ENCODE data around the gene AEBP2.
"Not testable (repeated sequence)": the region's sequence is repeated elsewhere in the genome, so short reads cannot be mapped to it uniquely, and the experiment has no call there.

AEBP2 gene

GRCh38 chr12:19451196-19451595 lies 11.9 kb downstream of the AEBP2 start:
- no peaks in the 10 kb centered on the region for H3K27me3 ChIP-seq
- H3K4me3 ChIP-seq, result no peak overlapping the region
- peaks cover 33% of the 10 kb centered on the region for H3K9me3 ChIP-seq
- H4K20me1 ChIP-seq, result peaks cover 100% of the 10 kb centered on the region
- H3K4me1 ChIP-seq, result no peaks in the 10 kb centered on the region
- TF ChIP-seq Cebpa-rat (IDR thresholded peaks at IDR 0.05), result no peak
- no peak overlapping the region for H3K27ac ChIP-seq
- no peak overlapping the region for H3K9ac ChIP-seq
- no peak overlapping the region for H3K4me2 ChIP-seq
- peaks cover 60% of the 10 kb centered on the region for H3K36me3 ChIP-seq

- H3K4me3 ChIP-seq, result no peak overlapping the region
- H3K27ac ChIP-seq, result no peak overlapping the region
- H3K9me3 ChIP-seq, result peaks cover 37% of the 10 kb centered on the region
- no peak overlapping the region for H3K9ac ChIP-seq
- peaks cover 63% of the 10 kb centered on the region for H3K36me3 ChIP-seq
- H3K4me2 ChIP-seq, result no peak overlapping the region
- no peak for TF ChIP-seq Cebpa-rat (IDR thresholded peaks at IDR 0.05)
- H3K27me3 ChIP-seq, result no peaks in the 10 kb centered on the region
- H4K20me1 ChIP-seq, result peaks cover 100% of the 10 kb centered on the region
- H3K4me1 ChIP-seq, result no peaks in the 10 kb centered on the region
These were observed 14.7 kb downstream of the AEBP2 start for GRCh38 chr12:19453961-19454360.

- Histone ChIP-seq H3K27me3 (no peaks in the 10 kb centered on the region), H3K4me1 (no peaks in the 10 kb centered on the region), H3K9ac (no peak overlapping the region), H3K4me3 (no peak overlapping the region), H3K36me3 (peaks cover 65% of the 10 kb centered on the region), H4K20me1 (peaks cover 100% of the 10 kb centered on the region), H3K4me2 (no peak overlapping the region), H3K27ac (no peak overlapping the region), H3K9me3 (peaks cover 37% of the 10 kb centered on the region)
- no peak for TF ChIP-seq Cebpa-rat (IDR thresholded peaks at IDR 0.05)
These were observed 15.5 kb downstream of the AEBP2 start for GRCh38 chr12:19454837-19455236.

- no peak overlapping the region for H3K4me2 ChIP-seq
- H3K27ac ChIP-seq, result no peak overlapping the region
- H3K9me3 ChIP-seq, result peaks cover 37% of the 10 kb centered on the region
- no peak for TF ChIP-seq Cebpa-rat (IDR thresholded peaks at IDR 0.05)
- no peak overlapping the region for H3K9ac ChIP-seq
- no peaks in the 10 kb centered on the region for H3K4me1 ChIP-seq
- H3K4me3 ChIP-seq, result no peak overlapping the region
- H4K20me1 ChIP-seq, result peaks cover 100% of the 10 kb centered on the region
- H3K27me3 ChIP-seq, result no peaks in the 10 kb centered on the region
- H3K36me3 ChIP-seq, result peaks cover 63% of the 10 kb centered on the region
These were observed 16.9 kb downstream of the AEBP2 start for GRCh38 chr12:19456176-19456575.

- Histone ChIP-seq H4K20me1 (peaks cover 100% of the 10 kb centered on the region), H3K4me3 (no peak overlapping the region), H3K27ac (no peak overlapping the region), H3K4me1 (no peaks in the 10 kb centered on the region), H3K36me3 (peaks cover 64% of the 10 kb centered on the region), H3K4me2 (no peak overlapping the region), H3K27me3 (no peaks in the 10 kb centered on the region), H3K9me3 (peaks cover 37% of the 10 kb centered on the region), H3K9ac (no peak overlapping the region)
- no peak for TF ChIP-seq Cebpa-rat (IDR thresholded peaks at IDR 0.05)
These were observed 18.3 kb downstream of the AEBP2 start for GRCh38 chr12:19457561-19457960.

GRCh38 chr12:19458733-19459132 lies 19.4 kb downstream of the AEBP2 start:
- H3K9me3 ChIP-seq, result peaks cover 26% of the 10 kb centered on the region
- peaks cover 65% of the 10 kb centered on the region for H3K36me3 ChIP-seq
- no peak overlapping the region for H3K4me2 ChIP-seq
- no peak for TF ChIP-seq Cebpa-rat (IDR thresholded peaks at IDR 0.05)
- H3K27ac ChIP-seq, result no peak overlapping the region
- H4K20me1 ChIP-seq, result peaks cover 100% of the 10 kb centered on the region
- no peaks in the 10 kb centered on the region for H3K27me3 ChIP-seq
- H3K9ac ChIP-seq, result no peak overlapping the region
- no peaks in the 10 kb centered on the region for H3K4me1 ChIP-seq
- no peak overlapping the region for H3K4me3 ChIP-seq

- Histone ChIP-seq H3K9me3 (no peaks in the 10 kb centered on the region), H3K9ac (no peak overlapping the region), H3K4me1 (no peaks in the 10 kb centered on the region), H3K4me2 (no peak overlapping the region), H3K36me3 (peaks cover 67% of the 10 kb centered on the region), H3K4me3 (no peak overlapping the region), H4K20me1 (peaks cover 99% of the 10 kb centered on the region), H3K27me3 (no peaks in the 10 kb centered on the region), H3K27ac (no peak overlapping the region)
- TF ChIP-seq Cebpa-rat (IDR thresholded peaks at IDR 0.05), result no peak
These were observed 22.7 kb downstream of the AEBP2 start for GRCh38 chr12:19461999-19462398.

- Histone ChIP-seq H3K9me3 (no peaks in the 10 kb centered on the region), H3K27me3 (no peaks in the 10 kb centered on the region), H3K27ac (no peak overlapping the region), H4K20me1 (peaks cover 99% of the 10 kb centered on the region), H3K9ac (no peak overlapping the region), H3K4me3 (no peak overlapping the region), H3K36me3 (peaks cover 67% of the 10 kb centered on the region), H3K4me1 (no peaks in the 10 kb centered on the region), H3K4me2 (no peak overlapping the region)
- no peak for TF ChIP-seq Cebpa-rat (IDR thresholded peaks at IDR 0.05)
These were observed 23.1 kb downstream of the AEBP2 start for GRCh38 chr12:19462406-19462805.

- no peaks in the 10 kb centered on the region for H3K9me3 ChIP-seq
- no peak overlapping the region for H3K4me2 ChIP-seq
- no peak overlapping the region for H3K9ac ChIP-seq
- H3K36me3 ChIP-seq, result peaks cover 81% of the 10 kb centered on the region
- H3K27me3 ChIP-seq, result no peaks in the 10 kb centered on the region
- no peak for TF ChIP-seq Cebpa-rat (IDR thresholded peaks at IDR 0.05)
- no peaks in the 10 kb centered on the region for H3K4me1 ChIP-seq
- H3K4me3 ChIP-seq, result no peak overlapping the region
- H4K20me1 ChIP-seq, result peaks cover 99% of the 10 kb centered on the region
- no peak overlapping the region for H3K27ac ChIP-seq
These were observed 24.9 kb downstream of the AEBP2 start for GRCh38 chr12:19464192-19464580.

- no peak overlapping the region for H3K4me2 ChIP-seq
- no peaks in the 10 kb centered on the region for H3K4me1 ChIP-seq
- H3K9ac ChIP-seq, result no peak overlapping the region
- H3K4me3 ChIP-seq, result no peak overlapping the region
- no peak for TF ChIP-seq Cebpa-rat (IDR thresholded peaks at IDR 0.05)
- H4K20me1 ChIP-seq, result peaks cover 99% of the 10 kb centered on the region
- H3K36me3 ChIP-seq, result peaks cover 90% of the 10 kb centered on the region
- no peak overlapping the region for H3K27ac ChIP-seq
- no peaks in the 10 kb centered on the region for H3K27me3 ChIP-seq
- no peaks in the 10 kb centered on the region for H3K9me3 ChIP-seq
These were observed 26.4 kb downstream of the AEBP2 start for GRCh38 chr12:19465711-19466110.

GRCh38 chr12:19474147-19474546 lies 34.9 kb downstream of the AEBP2 start:
- H3K36me3 ChIP-seq, result peaks cover 88% of the 10 kb centered on the region

GRCh38 chr12:19475884-19476505 lies 36.7 kb downstream of the AEBP2 start:
- H3K9ac ChIP-seq, H3K4me2 ChIP-seq, H3K27me3 ChIP-seq, H3K27ac ChIP-seq, H3K4me1 ChIP-seq, H3K4me3 ChIP-seq: not testable (repeated sequence)
- peaks cover 73% of the 10 kb centered on the region for H4K20me1 ChIP-seq
- H3K36me3 ChIP-seq, result peaks cover 89% of the 10 kb centered on the region
- peaks cover 44% of the 10 kb centered on the region for H3K9me3 ChIP-seq

More at GRCh38 chr12:19474147-19474546, 34.9 kb downstream of the AEBP2 start:
- Histone ChIP-seq H3K4me1 (no peaks in the 10 kb centered on the region), H3K4me2 (no peak overlapping the region), H3K27ac (no peak overlapping the region), H4K20me1 (peaks cover 79% of the 10 kb centered on the region), H3K4me3 (no peak overlapping the region), H3K9ac (no peak overlapping the region), H3K9me3 (peaks cover 27% of the 10 kb centered on the region), H3K27me3 (no peaks in the 10 kb centered on the region)
- TF ChIP-seq Cebpa-rat (IDR thresholded peaks at IDR 0.05), result no peak

Data from BLaER1 (cell line).